Measurements from ENCODE around the gene CAMP. TPM values are rescaled to one million over a fixed set of nuclear protein-coding genes. Genes with fewer than 3 reads are reported as not detected.

Gene CAMP
- total and polyA plus RNA-seq, 12 donors: 0.17 to 0.67 (median 0.56) TPM; not detected in 9

- 86 to 89% (median 87%) methylated on average over 10 of the region's 10 CpGs for WGBS, 4 donors
- TF ChIP-seq CTCF (IDR thresholded peaks at IDR 0.05) (no peak), POLR2A (IDR thresholded peaks at IDR 0.05) (no peak)
- peak in 1 of 7 donors; percentile 39 for DNase-seq
- no peaks in the 10 kb centered on the region for H3K27me3 ChIP-seq
- no peaks in the 10 kb centered on the region for H3K36me3 ChIP-seq (replicated peaks in 1 of 2)
- H3K27ac ChIP-seq: no peak overlapping the region
- intact Hi-C loops (cut with DNase I): loop anchor here (5.0 kb wide), 2 partner anchors 158 to 163 kb away; partner anchors contain the start of gene PLXNB1 (in 1 of the 2)
- no peak overlapping the region for H3K4me3 ChIP-seq
- H3K4me1 ChIP-seq (replicated peaks in 1 of 2): no peaks in the 10 kb centered on the region
- H3K9me3 ChIP-seq (replicated peaks in 1 of 3): no peaks in the 10 kb centered on the region
These were observed 51.2 kb downstream of the CAMP start for GRCh38 chr3:48274452-48274851.

MicroRNA genes within 50 kb of the gene (microRNA counts, 767-probe panel; counts per million panel counts)
- microRNA hsa-miR-4443: 0 to 2,831 counts per million in 2 donors

Small RNA genes within 50 kb of the gene (microRNA-seq; reads per million reads assigned to microRNA genes)
- 1.8 to 232 (median 203) reads per million in 3 donors for gene MIR4443

Small RNA genes within 50 kb of the gene (small RNA-seq; reads per million reads assigned to genes)
- 0.83 to 5.0 reads per million in 2 donors for gene MIR4443
- gene NDUFB1P1: 0 reads per million in 2 donors
- 0 reads per million in 2 donors for gene RNU7-128P

Other genes starting within 250 kb of the CAMP start
- gene MAP4, start 207.1 kb upstream of the CAMP start, total RNA-seq: 100 to 1,000 TPM in 4 of 9 donors, 10 to 100 TPM in 5; 34.3 to 152 (median 88.5) TPM
- 10 to 100 TPM; 49.2 to 65.1 (median 52.6) TPM for gene MAP4, start 207.1 kb upstream of the CAMP start, polyA plus RNA-seq
- gene CDC25A, start 35.1 kb upstream of the CAMP start, total RNA-seq: 10 to 100 TPM in 1 of 9 donors, 1 to 10 TPM in 8; 1.0 to 23.6 (median 1.3) TPM
- 1 to 10 TPM in 1 of 3 donors, under 1 TPM in 2; 0.57 to 3.0 (median 0.64) TPM for gene CDC25A, start 35.1 kb upstream of the CAMP start, polyA plus RNA-seq
- gene ZNF589, start 17.6 kb downstream of the CAMP start, total RNA-seq: 10 to 100 TPM in 8 of 9 donors, 1 to 10 TPM in 1; 8.7 to 30.9 (median 12.9) TPM
- gene ZNF589, start 17.6 kb downstream of the CAMP start, polyA plus RNA-seq: 10 to 100 TPM in 2 of 3 donors, 1 to 10 TPM in 1; 4.1 to 22.5 (median 11.6) TPM
- gene NME6, start 77.9 kb downstream of the CAMP start, total RNA-seq: 10 to 100 TPM; 17.9 to 40.6 (median 26.0) TPM
- gene NME6, start 77.9 kb downstream of the CAMP start, polyA plus RNA-seq: 10 to 100 TPM in 2 of 3 donors, 1 to 10 TPM in 1; 9.7 to 15.5 (median 12.6) TPM
- not detected for gene SPINK8, start 110.2 kb downstream of the CAMP start, total RNA-seq
- not detected for gene SPINK8, start 110.2 kb downstream of the CAMP start, polyA plus RNA-seq
- under 1 TPM in 1 of 9 donors, not detected in 8; 0.11 TPM for gene FBXW12, start 148.7 kb downstream of the CAMP start, total RNA-seq
- under 1 TPM in 2 of 3 donors, not detected in 1; 0.07 to 0.24 TPM for gene FBXW12, start 148.7 kb downstream of the CAMP start, polyA plus RNA-seq
- gene PLXNB1, start 206.6 kb downstream of the CAMP start, total RNA-seq: 10 to 100 TPM in 6 of 9 donors, 1 to 10 TPM in 3; 3.4 to 23.5 (median 11.1) TPM
- gene PLXNB1, start 206.6 kb downstream of the CAMP start, polyA plus RNA-seq: 100 to 1,000 TPM in 1 of 3 donors, 10 to 100 TPM in 1, 1 to 10 TPM in 1; 6.1 to 115 (median 45.6) TPM
- gene CCDC51, start 216.6 kb downstream of the CAMP start, total RNA-seq: 10 to 100 TPM; 14.3 to 30.4 (median 19.5) TPM
- gene CCDC51, start 216.6 kb downstream of the CAMP start, polyA plus RNA-seq: 10 to 100 TPM in 1 of 3 donors, 1 to 10 TPM in 2; 7.3 to 20.8 (median 8.0) TPM
- gene TMA7, start 216.8 kb downstream of the CAMP start, total RNA-seq: 100 to 1,000 TPM; 177 to 603 (median 238) TPM
- 100 to 1,000 TPM; 489 to 891 (median 742) TPM for gene TMA7, start 216.8 kb downstream of the CAMP start, polyA plus RNA-seq
- gene ATRIP, start 223.2 kb downstream of the CAMP start, total RNA-seq: 10 to 100 TPM in 1 of 9 donors, 1 to 10 TPM in 8; 5.1 to 15.9 (median 6.8) TPM
- 1 to 10 TPM; 6.7 to 9.1 (median 8.4) TPM for gene ATRIP, start 223.2 kb downstream of the CAMP start, polyA plus RNA-seq

All from adrenal gland (tissue), 12 donors.